Measurements from ENCODE around the gene MINDY4.

MINDY4 gene

DNA sequence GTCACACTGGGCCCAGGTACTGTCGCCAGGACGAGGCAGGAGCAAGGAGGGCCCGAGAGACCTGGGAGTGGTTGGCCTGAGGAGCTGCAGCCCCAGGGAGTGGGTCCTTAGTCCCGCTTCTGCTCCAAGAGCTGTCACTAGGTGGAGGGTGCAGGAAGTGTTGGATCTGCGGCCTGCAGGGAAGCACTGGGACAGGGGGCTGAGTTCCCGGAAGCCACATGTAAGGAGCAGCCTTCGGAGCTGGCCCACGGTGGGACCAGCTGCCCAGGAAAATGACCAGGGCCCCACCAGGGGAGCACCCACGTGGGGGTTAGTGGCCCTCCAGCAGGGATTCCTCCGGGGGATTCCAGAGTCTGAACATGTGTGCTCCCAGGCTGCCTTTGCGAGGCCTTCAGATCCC, 131.2 kb downstream of the MINDY4 start:
- no peak for DNase-seq (ENCODE audit: low spot score)

DNA sequence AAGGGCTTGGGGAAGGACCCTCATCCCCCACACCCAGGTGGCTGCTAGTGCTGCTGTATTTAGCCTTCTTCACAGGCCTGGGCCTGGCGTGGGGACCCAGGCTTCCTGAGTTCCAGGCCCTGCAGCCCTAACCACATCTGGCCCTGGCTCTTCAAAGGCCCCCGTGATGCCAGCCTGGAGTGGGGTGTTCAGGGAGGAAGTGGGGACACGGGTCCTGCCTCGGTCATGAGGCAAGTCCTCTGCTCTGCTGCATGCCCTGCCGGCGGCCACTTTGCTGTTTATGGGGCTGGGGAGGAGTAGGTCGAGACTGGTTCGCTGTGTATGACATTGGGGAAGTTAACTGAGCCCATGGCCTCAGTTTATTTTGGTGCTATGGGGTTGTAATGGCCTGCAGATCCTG, 131.9 kb downstream of the MINDY4 start:
- DNase-seq (ENCODE audit: low spot score): no peak

DNA sequence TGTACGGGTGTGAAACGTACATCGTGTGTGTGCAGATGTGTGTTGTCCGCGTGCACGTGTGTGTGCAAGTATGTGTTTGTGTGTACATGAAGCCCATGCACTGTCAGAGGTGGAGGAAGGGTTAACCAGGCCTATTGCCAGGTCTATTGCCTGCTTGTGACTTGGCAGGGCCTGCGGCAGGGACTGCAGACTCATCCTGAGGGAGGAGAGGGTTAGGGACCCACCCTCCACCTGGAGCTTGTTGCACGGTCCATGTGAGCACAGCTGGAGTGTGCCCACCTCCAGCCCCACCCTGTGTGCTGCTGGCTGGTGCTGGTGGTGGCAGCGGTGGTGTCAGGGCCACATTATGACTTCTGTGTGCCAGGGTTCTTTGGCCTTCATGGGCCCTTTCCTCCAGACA, 133.3 kb downstream of the MINDY4 start:
- DNase-seq (ENCODE audit: low spot score): no peak

DNA sequence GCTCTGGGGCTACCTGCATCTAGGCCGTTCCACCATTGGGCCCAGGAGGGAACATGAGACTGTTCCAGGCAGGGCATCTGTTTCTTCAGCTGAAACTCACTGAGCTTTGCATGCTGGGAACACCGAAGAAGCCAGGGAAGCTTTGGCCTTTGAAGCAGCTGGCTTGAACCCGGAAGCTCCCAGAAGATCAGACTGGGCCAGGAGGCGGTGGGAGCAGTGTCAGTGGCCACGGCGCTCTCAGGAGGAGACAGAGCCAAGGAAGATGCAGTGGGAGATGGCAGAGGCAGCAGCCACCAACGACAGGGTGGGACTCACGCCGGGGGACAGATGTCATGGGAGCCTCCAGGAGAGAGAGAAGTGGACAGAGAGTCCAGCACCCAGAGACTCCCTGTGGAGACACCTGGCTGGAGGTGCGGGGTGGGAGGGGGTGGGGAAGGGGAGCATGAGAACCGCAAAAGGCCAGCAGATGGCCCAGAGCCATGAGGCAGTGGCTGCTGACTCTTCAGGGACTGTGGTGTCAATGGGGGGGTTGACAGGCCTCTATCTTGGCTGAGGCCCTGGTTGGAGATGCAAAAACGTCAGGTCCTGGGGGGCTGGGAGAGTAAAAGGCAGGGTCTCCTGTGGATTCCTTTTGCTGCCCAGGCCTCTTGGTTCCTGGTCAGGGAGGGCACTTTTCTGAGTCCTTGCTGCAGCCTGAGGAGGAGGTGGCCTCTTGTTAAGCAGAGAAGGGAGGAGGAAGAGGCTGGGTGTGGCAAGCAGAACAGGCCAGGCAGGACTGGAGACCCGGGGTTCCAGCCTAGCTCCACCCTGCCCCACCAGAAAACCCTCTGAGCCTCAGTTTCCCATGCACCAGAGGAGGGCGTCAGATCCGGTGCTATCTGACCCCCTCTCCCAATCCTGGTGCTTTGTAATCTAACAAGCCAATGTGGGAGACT, 134.1 kb downstream of the MINDY4 start:
- no peak for DNase-seq (ENCODE audit: low spot score)

DNA sequence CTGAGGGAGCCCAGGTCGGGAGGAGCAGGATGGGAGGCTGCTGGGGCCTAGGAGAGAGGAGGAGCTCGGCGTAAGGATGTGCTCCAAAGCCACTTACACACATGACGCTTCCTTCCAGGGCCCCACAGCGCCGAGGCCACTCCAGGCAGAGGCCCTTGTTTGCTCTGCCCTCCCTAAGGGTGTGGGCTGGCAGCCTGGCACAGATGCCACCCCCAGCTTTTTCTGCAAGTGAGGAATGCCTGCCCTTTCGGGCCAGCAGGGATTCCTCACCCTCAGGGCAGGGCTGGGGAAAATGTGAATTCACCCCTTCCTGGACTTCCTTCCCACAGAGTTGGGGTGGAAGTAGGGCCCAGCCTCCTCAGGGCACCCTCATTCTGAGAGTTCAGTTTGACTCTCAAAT, 134.8 kb downstream of the MINDY4 start:
- no peak for DNase-seq (ENCODE audit: low spot score)

DNA sequence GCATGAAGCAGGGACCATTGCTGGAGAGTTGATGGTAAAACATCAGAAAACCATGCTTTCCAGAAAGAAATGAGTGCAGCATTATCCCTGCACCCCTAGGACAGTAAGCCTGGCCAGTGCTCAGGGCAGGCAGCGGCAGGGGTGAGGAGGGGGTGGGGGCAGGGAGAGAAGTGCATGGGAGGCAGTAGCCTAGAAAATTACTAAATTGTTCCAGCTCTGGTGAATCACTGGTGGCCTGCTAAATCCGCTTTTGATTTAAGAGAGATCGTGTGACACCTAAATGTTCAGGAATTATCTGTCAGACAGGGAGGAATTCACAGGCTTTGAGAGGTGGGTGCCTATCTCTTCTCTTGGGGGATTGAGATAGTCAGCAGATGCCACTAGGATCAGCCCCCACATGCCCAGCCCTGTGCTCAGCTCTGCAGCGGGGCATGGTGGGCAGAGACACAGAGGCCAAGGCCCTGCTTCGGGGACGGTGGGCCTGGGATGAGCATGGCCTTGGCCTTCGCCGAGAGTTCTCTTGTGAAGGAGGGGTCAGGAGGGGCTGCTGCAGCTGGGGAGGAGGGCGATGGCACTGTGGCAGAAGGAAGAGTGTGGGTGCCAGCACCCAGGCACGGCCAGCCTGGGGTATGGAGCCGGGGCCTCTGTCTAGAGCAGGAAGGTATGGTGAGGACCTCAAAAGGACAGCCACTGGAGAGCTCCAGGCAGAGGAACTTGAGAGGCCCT, 135.5 kb downstream of the MINDY4 start:
- no peak for DNase-seq (ENCODE audit: low spot score)

DNA sequence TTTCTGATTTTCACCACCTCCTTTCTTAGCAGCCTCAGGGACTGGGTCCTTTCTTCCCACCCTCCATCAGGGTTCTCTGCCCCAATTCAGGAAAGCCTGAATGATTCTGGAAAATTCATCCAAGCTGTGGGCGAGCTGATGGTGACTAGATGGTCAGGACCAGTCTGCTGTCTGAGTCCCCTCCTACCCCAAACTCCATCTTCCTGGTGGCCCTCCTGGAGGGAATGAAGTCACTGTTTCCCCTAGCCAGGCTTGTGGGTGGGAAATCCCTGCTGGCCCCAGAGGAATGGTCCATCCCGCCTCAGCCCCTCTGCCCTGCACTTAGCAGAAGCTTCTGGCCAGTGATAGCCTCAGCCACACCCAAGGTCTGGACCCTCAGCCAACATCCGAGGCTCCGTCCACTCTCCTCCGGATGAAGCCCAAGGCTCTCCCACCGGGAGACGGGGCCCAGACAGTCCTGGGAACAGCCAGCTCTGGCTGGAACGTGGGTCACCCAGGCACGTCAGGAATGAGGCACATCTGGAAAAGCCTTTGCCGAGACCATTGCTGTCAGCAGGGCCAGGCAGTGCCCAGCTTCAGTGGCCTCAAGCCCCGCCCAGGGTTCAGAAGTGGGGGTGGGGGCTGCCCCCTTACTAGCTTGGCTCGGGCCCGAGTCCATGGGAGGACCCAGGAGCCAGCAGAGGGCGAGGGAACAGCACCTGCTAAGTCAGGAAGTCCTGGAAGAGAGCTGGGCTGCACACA, 136.5 kb downstream of the MINDY4 start:
- DNase-seq (ENCODE audit: low spot score): no peak

DNA sequence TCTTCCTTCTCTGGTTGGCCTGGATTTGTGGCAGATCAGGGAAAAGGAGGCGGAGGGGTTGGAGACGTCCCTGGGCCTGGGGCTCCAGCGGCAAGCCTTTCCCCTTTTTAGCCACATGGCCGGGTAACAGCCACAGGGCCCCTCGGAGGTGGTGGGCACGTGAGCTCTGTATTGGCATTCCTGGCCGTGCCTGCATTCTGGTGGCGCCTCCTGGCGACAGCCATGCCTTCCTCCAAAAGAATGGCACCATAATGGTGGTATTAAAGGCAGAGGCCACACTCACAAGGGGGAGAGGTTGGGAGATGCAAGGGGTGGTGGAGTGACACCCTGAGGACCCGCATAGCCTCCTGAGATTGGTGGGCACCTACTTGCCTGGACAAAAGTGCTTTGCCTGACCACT, 137.5 kb downstream of the MINDY4 start:
- DNase-seq (ENCODE audit: low spot score): no peak

DNA sequence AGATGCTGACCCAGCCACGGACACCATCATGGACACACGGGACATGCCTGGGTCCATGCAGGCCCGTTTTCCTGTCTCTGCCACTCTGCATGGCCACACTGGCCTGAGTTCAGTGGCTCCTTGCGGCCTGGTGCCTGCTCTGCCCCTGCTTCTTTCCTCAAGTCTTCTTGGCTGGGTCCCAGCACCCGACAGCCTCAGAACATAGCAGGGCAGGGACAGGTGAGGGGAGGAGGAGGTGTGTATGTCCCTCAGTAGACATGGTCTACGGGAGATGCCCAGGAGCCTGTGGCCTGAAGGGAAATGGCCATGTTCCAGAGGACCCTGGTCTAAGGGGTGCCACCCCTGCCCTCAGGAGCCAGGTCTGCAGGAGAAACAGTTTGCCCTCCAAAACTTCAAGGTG, 138.2 kb downstream of the MINDY4 start:
- no peak for DNase-seq (ENCODE audit: low spot score)

DNA sequence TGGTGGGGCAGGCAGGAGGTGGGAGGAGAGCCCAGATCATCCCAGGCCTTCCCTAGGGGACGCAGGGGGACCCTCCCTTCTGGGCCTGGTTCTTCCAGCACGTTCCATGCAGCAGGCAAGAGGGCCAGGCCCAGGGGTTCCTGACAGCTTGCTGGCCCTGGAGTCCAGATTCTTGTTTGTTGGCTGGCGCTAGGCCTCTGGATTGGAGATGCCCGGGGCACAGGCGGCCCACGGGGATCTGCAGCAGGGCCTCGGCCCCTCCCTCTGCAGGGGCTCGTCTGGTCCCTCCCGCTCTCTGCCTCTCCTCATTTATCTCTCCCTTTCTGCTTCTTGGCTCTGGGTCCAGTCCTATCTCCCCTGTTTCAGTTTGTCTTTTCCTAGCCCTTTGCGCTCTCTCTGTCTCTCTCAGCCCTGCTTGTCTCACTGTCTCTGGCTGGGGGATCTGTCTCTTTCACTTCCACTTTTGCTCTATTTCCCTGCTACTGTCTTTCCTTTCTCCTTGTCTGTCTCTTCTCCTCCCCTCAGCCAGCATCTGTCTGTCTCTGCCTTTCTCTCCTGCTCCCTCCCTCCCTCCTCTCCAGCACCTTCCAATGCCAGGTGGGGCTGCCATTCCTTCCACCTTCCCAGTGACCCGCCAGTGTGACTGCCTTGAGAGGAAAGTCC, 139.3 kb downstream of the MINDY4 start:
- DNase-seq (ENCODE audit: low spot score): no peak

DNA sequence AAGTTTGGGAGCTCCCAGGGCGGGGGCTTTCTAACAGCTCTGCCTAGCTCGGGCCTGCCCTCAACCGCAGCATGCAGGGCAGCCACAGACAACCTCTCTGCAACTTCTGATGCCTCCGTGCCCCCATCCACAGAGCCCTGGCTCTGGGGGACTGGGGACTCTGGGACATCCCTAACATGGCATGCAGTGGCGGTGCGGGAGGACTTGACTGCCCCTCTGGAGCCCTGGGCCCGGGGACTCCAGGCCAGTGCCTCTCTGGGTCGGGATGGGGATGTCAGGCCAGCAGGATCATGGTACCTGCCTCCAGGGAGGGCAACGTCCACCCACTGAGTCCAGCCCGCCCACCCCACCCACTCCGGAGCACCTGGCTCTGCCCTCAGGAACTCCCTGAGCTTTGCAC, 139.9 kb downstream of the MINDY4 start:
- no peak for DNase-seq (ENCODE audit: low spot score)

DNA sequence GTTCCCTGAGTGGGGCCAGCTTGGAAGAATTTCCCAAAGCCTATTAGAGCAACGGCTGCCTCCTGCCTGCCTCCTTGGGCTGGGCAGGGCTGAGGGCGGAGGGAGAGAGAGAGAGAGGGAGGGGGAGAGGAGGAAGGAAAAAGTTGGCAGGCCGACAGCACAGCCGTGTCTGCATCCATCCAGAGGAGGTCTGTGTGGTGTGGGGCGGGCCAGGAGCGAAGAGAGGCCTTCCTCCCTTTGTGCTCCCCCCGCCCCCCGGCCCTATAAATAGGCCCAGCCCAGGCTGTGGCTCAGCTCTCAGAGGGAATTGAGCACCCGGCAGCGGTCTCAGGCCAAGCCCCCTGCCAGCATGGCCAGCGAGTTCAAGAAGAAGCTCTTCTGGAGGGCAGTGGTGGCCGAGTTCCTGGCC, 140.3 kb downstream of the MINDY4 start, which contains the start of gene AQP1:
Gene AQP1 (plus strand): TSS at position 293 of the 409 bp plus-strand sequence. CDS start 57 bp downstream, at position 350.
- DNase-seq (ENCODE audit: low spot score): no peak

DNA sequence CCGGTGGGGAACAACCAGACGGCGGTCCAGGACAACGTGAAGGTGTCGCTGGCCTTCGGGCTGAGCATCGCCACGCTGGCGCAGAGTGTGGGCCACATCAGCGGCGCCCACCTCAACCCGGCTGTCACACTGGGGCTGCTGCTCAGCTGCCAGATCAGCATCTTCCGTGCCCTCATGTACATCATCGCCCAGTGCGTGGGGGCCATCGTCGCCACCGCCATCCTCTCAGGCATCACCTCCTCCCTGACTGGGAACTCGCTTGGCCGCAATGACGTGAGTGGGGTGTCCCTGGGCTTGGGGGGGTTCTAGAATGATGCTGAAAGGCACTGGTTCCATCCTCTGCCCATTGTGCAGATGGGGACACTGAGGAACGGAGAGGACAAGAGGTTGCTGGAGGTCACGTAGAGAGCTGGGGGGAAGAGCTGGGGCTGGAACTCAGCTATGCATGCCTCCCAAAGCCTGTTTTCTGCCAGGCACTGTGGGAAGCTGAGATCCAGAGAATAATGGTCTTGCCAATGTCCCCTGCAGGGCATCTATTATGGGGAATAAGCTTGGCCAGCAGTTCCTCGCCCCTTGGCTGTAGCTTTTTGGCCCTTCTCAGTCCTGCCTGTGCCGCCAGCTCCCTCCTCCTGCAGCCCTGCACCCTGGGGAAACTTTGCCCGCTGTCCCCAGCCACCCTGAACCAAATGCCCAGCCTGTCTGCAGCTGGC, 141.0 kb downstream of the MINDY4 start:
- no peak for DNase-seq (ENCODE audit: low spot score)

DNA sequence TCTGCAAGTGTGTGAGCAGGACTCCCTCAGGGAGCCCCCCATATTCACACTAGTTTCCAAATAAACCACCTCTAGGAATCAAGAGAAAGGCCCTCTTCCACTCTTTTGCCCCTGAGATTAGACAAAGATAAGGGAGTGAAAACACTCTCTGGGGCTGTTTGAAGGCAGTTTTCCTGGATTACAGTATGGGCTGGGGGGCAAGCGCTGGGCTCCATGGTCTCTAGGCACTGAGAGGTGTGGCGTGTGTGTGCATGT, 141.4 kb downstream of the MINDY4 start:
- DNase-seq (ENCODE audit: low spot score): no peak

DNA sequence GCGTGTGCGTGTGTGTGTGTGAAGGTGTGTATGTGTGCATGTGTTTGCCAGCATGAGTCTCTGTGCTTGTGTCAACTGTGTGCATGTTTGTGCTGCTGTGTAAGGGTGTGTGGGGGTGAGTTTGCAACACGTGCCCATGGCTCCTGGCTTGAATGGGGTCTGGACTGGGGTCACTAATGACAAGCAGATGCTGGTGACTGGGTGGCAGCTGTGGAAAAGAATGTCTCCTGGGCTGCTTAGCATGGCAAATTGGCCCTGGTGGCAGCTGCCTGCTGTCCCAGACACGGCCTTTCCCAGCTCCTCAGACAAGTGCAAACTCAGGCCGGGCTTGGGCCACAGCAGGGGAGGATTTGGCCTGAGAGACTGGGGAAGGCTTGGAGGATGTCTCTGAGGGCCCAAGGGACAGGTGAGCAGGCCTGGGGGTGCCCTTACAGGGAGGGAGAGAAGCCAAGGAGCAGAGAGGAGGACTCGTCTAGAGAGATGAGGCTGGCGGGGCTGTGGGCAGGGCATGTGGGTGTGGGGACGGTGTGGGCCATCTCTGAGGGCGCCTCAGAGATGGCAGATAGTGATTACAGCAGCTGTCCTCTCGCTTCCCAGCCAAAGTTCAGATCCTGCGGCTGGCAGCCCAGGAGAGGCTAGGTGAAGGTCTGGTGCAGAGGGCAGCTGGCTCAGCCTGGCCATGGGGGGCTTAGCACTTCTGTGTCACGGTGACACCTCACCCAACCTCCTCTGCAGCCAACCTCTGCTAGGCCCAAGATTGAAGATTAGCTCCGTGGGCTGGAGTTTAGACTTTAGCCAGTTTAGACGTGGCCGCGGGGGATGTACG, 142.0 kb downstream of the MINDY4 start:
- DNase-seq (ENCODE audit: low spot score): no peak

DNA sequence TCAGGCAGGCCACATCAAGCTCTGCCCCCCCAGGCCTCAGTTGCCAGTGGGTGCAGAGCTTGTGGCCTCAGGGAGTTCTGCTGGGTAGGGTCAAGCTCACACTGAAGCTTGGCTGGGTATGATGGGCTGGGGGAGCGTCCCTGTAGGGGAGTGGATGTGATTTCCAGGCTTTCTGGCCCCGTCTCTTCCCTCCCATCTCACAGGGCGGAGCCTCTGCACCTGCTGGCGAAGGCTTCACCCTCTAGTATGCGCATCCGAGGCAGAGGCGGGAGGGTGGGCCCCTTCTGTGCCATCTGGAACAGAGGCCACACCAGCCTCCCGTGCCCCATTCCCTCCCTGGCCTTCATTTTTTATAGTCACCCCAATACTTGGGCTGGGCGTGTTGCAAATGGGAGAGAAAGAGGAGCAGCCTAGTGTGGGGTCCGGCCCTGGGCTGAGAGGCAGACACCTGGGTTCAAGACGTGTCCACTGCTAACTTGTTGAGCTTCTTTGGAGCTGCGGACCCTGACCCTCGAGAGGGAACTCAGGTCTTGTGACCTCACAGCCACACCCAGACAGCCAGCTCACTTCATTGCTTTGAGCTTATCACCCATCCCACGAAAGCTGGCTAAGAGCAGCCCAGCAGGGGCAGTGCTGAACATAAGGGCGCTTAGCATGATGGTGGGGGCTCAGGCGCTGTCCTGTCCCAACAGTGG, 142.8 kb downstream of the MINDY4 start:
- DNase-seq (ENCODE audit: low spot score): no peak

DNA sequence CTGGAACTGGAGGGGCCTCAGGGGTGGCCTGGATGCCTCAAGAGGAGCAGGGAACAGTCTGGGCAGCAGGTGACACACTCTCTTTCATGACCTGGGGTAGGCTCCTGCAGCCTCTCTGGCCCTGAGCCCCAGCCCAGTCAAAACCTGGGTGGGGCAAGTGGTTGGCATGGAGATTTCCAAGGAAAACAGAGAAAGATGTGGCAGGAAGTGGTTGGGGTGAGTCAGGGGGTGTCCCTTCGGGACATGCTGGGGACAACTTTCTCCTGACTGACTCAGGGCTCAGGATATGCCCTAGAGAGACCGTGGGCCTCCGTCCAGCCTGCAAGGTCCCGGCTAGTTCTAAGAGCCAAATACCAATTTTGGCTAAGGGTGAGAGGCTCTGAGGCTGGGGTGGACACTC, 143.4 kb downstream of the MINDY4 start:
- no peak for DNase-seq (ENCODE audit: low spot score)

DNA sequence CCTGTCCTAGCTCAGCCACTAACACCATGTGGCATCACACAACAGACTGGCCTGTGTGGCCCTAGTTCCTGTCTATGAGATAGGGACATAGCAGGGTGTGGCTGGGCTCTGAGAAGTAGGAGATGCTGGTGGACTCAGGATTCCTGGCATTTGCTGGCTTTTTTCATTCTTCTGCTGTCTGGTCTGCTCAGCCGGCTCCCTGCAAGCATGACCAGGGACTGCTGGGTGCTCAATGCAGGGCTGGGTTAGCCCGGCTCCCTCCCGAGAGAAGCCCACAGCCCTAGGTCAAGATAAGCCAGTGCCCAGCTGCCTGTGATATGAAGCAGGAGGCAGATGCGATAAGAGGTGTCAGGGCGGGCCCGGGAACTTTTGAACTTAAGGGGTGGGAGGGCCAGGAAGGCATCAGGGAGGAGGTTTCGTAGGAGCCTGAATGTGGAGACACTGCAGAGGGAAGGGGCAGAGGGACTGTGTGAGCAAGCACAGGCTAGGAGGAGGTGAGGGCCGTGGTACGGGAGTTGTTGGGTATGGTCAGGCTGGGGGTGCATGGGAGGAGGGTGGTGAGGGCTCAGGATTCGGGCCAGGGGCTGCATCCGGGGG, 143.9 kb downstream of the MINDY4 start:
- DNase-seq (ENCODE audit: low spot score): no peak

DNA sequence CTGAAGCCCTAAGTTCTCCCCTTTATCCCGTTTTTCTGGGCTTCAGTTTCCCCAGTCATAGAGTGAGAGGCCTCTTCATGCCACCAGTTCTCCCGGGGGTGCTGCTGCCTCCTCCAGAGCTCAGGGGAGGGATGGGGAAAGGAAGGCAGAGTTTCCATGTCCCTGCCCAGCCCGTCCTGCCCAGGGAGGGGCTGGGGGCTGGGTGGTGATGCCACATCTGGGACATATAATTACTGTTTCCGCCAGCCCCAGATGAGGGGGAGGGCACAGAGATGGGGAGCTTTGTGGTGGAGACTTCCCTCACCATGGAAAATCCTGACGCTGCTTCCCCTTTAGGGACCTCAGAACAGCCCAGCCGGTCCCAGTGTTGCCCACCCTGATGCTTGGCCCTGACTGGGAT, 144.5 kb downstream of the MINDY4 start:
- no peak for DNase-seq (ENCODE audit: low spot score)

DNA sequence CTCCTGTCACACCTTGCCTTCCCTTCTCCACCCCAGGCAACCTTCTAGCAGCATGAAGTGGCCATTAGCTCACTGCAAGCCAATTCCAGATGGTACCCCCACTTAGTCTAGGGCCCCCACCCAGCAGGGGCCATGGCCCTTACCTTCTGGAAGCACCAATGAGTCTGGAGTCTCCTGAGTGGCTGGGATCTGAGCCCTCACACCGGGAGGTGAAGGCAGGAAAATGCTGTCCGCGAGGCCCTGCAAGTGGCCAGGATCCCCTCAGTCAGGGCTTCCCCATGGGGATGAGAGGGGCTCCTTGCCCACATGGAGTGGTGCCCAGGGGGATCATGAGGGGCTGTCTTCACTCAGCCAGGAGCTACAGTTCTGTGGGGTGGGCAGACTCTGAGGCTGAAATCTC, 145.0 kb downstream of the MINDY4 start:
- no peak for DNase-seq (ENCODE audit: low spot score)
